ENCODE data around the gene FKBP2. TPM values are rescaled to one million over a fixed set of nuclear protein-coding genes. Genes with fewer than 3 reads are reported as not detected.
A peak's percentile ranks its signal among the peaks of the same experiment; 100 is the strongest.

Gene FKBP2
- total RNA-seq, 2 experiments from 2014 or later = 21.9 to 24.8 TPM

DNA sequence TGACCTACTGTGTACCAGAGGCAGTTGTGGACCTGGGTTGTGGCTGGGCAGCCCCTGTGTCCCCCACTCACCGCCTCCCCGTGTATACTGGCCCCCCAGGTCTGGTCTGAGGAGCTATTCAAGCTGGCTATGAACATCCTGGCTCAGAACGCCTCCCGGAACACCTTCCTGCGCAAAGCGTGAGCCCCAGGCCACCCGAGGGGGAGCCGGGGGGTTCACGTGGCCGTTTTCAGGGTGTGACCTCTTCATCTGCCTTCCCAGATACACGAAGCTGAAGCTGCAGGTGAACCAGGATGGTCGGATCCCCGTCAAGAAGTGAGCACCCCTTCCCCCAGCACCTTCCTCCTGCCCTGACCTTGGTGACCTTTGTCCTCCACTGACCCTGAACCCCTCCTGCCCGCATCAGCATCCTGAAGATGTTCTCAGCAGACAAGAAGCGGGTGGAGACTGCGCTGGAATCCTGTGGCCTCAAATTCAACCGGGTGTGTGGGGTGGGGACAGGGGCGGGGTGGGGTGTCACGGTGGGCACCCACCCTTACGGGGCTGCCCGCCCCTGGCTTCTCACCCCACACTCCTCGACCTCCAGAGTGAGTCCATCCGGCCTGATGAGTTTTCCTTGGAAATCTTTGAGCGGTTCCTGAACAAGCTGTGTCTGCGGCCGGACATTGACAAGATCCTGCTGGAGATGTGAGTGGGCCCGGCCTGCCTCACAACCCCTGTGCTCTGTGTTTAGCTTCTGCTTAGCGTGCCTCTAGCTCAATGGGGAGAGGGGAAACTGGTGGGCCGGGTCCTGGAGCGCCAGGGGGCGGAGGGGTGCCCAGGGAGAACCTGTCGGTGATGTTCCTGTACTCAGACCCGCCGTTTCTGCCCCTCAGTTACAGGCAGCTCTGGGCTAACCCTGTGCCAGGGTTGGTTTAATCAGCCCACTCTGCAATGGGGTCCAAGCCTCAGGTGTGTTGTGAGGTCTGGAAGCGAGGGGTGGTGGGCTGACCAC, 14.5 kb downstream of the FKBP2 start:
- no peak for DNase-seq
- no peaks in the 10 kb centered on the region for H3K9me3 Mint-ChIP-seq
- ChIA-PET CTCF (interaction anchor here (0.9 to 3.5 kb wide), 8 partner anchors 9 to 52 kb away, joined by 3 to 14 read pairs (median 4); partner anchors contain the start of gene FKBP2), POLR2A (no interaction called here)
- no peaks in the 10 kb centered on the region for H3K27me3 Mint-ChIP-seq
- H3K36me3 Mint-ChIP-seq (ENCODE audit: low read depth) = peaks cover 10% of the 10 kb centered on the region
- H3K27ac Mint-ChIP-seq = no peak overlapping the region
- peaks cover 17% of the 10 kb centered on the region for H3K4me1 Mint-ChIP-seq
- no peak overlapping the region for H3K4me3 Mint-ChIP-seq

DNA sequence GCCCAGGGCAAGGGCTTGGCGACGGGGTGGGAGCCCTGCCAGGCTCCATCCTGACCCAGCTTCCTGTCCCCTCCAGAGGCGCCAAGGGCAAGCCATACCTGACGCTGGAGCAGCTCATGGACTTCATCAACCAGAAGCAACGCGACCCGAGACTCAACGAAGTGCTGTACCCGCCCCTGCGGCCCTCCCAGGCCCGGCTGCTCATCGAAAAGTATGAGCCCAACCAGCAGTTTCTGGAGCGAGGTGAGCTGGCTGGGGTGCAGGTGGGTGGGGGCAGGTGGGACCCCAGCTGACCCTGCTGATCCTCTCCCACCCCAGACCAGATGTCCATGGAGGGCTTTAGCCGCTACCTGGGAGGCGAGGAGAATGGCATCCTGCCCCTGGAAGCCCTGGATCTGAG, 15.4 kb downstream of the FKBP2 start:
- no peak overlapping the region for H3K27ac Mint-ChIP-seq
- no peaks in the 10 kb centered on the region for H3K9me3 Mint-ChIP-seq
- DNase-seq = no peak
- no peaks in the 10 kb centered on the region for H3K27me3 Mint-ChIP-seq
- ChIA-PET POLR2A (no interaction called here), CTCF (interaction anchor here (1.4 to 3.5 kb wide), 5 partner anchors 8 to 52 kb away, joined by 3 to 14 read pairs (median 4); partner anchors contain the start of gene FKBP2)
- peaks cover 15% of the 10 kb centered on the region for H3K4me1 Mint-ChIP-seq
- peaks cover 10% of the 10 kb centered on the region for H3K36me3 Mint-ChIP-seq (ENCODE audit: low read depth)
- no peak overlapping the region for H3K4me3 Mint-ChIP-seq

DNA sequence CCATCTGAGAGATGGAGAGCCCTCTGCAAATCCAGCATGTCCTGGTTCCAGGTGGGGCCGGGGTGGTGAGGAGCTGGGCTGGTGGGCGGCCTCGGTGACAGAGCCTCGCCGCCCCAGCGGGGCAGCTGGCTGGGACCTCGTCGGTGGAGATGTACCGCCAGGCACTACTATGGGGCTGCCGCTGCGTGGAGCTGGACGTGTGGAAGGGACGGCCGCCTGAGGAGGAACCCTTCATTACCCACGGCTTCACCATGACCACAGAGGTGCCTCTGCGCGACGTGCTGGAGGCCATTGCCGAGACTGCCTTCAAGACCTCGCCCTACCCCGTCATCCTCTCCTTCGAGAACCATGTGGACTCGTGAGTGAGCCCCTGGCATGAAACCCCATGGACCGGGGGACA, 17.5 kb downstream of the FKBP2 start:
- H3K9me3 Mint-ChIP-seq = no peaks in the 10 kb centered on the region
- H3K36me3 Mint-ChIP-seq (ENCODE audit: low read depth) = peaks cover 12% of the 10 kb centered on the region
- ChIA-PET POLR2A (no interaction called here), CTCF (interaction anchor here (1.0 to 1.3 kb wide), 2 partner anchors 12 to 59 kb away, joined by 3 to 4 read pairs; partner anchors contain the start of genes PPP1R14B and PRDX5)
- DNase-seq = no peak
- H3K4me3 Mint-ChIP-seq = no peak overlapping the region
- H3K27me3 Mint-ChIP-seq = no peaks in the 10 kb centered on the region
- H3K4me1 Mint-ChIP-seq = peaks cover 8% of the 10 kb centered on the region
- H3K27ac Mint-ChIP-seq = no peak overlapping the region

DNA sequence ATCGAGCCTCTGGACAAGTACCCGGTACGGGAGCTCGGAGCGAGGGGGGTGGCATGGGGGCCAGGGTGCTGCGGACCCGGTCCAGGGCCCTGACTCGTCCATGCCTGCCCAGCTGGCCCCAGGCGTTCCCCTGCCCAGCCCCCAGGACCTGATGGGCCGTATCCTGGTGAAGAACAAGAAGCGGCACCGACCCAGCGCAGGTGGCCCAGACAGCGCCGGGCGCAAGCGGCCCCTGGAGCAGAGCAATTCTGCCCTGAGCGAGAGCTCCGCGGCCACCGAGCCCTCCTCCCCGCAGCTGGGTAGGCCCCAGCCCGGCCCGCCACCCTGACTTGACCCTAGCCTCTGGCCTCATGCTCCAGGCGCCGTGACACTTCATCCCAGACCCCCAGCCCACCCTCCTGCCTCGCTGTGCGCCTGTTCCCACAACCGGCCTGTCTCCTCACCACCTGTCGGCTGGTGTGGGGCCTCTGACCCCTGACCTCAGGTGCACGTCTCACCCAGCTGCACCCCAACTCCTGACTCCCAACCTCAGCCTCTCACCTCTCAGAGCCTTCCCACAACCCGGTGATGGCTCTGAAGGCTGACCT, 18.1 kb downstream of the FKBP2 start:
- DNase-seq = no peak
- Mint-ChIP-seq H3K9me3 (no peaks in the 10 kb centered on the region), H3K27ac (no peak overlapping the region), H3K4me1 (peaks cover 8% of the 10 kb centered on the region), H3K4me3 (no peak overlapping the region), H3K36me3 (ENCODE audit: low read depth) (peaks cover 12% of the 10 kb centered on the region), H3K27me3 (no peaks in the 10 kb centered on the region)
- POLR2A ChIA-PET = no interaction called here
- CTCF ChIA-PET = interaction anchor here (1.0 to 1.5 kb wide), 3 partner anchors 13 to 59 kb away, joined by 3 to 4 read pairs (median 3); partner anchors contain the start of gene PRDX5

DNA sequence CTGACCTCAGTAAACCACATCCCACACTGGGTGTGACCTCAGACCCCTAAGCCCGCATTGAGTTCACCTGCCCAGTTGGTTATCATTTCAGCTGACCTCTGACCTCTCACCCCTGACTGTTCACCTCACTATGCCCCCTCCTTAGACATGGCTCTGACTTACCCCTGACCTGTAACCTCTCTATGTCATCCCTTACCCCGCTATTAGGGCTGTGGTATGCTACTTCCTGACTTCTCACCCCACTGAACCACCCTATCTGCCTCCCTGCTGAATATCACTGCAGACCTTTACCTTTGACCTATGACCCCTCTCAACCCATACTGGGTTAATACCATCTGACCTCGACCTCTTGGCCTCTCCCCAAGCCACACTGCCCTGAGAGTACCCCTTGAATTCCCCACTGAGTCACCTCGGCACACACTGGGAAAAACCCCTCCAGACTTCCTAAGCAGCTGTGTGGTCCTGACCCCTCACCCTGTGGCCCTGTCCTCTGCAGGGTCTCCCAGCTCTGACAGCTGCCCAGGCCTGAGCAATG, 18.7 kb downstream of the FKBP2 start:
- H3K4me1 Mint-ChIP-seq = peaks cover 8% of the 10 kb centered on the region
- ChIA-PET CTCF (interaction anchor here (1.0 to 1.5 kb wide), 2 partner anchors 12 to 52 kb away, joined by 3 to 4 read pairs; no protein-coding TSS in a partner anchor), POLR2A (no interaction called here)
- no peak for DNase-seq
- peaks cover 12% of the 10 kb centered on the region for H3K36me3 Mint-ChIP-seq (ENCODE audit: low read depth)
- H3K4me3 Mint-ChIP-seq = no peak overlapping the region
- no peaks in the 10 kb centered on the region for H3K27me3 Mint-ChIP-seq
- no peak overlapping the region for H3K27ac Mint-ChIP-seq
- no peaks in the 10 kb centered on the region for H3K9me3 Mint-ChIP-seq

DNA sequence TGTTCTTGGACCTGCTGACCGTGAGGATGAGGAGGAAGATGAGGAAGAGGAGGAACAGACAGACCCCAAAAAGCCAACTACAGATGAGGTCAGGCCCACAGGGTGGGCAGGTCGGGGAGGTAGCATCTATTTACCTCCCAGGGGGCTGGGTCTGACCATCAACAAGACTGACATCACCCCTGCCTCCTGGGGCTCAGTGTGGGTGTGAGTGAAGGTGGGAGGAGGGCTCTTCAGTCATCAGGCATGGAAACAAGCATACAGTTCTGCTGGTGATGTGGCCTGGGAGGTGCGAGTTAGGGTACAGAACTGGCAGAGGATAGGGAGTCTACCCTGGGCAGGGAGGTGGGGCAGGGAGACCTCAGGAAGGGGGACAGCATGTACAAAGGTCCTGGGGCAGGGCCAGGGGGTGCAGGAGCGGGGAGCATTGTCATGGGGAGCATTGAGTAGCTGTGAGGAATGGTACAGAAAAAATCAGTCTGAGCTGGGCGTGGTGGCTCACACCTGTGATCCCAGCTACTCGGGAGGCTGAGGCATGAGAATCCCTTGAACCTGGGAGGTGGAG, 19.3 kb downstream of the FKBP2 start:
- H3K27ac Mint-ChIP-seq = peak overlapping the region; percentile 62
- no peaks in the 10 kb centered on the region for H3K27me3 Mint-ChIP-seq
- DNase-seq = no peak
- no peak overlapping the region for H3K4me3 Mint-ChIP-seq
- peaks cover 8% of the 10 kb centered on the region for H3K4me1 Mint-ChIP-seq
- ChIA-PET CTCF (interaction anchor here (1.5 to 12.3 kb wide), 3 partner anchors 9 to 13 kb away, joined by 3 to 162 read pairs (median 5); partner anchors contain the start of genes PLCB3 and PPP1R14B), POLR2A (no interaction called here)
- H3K9me3 Mint-ChIP-seq = no peaks in the 10 kb centered on the region
- H3K36me3 Mint-ChIP-seq (ENCODE audit: low read depth) = peaks cover 12% of the 10 kb centered on the region

DNA sequence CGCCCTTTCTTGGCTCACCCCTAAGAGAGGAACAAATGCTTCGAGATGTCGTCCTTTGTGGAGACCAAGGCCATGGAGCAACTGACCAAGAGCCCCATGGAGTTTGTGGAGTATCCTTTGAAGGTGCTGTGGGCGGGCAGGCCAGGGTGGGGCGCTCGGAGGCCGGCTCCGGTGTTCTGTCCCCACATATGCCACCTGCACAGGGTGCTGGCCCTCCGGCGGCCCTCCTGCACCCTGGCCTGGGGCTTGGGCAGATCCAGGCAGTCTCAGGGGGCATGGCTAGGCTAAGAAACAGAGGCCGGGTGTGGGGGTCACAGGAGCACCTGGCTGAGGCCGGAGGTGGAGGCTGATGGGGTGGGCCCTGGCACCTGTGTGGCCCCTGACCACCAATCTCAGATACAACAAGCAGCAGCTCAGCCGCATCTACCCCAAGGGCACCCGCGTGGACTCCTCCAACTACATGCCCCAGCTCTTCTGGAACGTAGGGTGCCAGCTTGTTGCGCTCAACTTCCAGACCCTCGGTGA, 20.7 kb downstream of the FKBP2 start:
- DNase-seq = no peak
- peaks cover 8% of the 10 kb centered on the region for H3K4me1 Mint-ChIP-seq
- no peak overlapping the region for H3K4me3 Mint-ChIP-seq
- H3K9me3 Mint-ChIP-seq = no peaks in the 10 kb centered on the region
- H3K36me3 Mint-ChIP-seq (ENCODE audit: low read depth) = peaks cover 12% of the 10 kb centered on the region
- ChIA-PET POLR2A (interaction anchor here (0.6 kb wide), 1 partner anchor 503 kb away, joined by 3 read pairs; no protein-coding TSS in a partner anchor), CTCF (interaction anchor here (1.7 to 12.3 kb wide), 2 partner anchors 8 to 14 kb away, joined by 5 to 162 read pairs; partner anchors contain the start of genes PLCB3 and PPP1R14B)
- H3K27ac Mint-ChIP-seq = no peak overlapping the region
- no peaks in the 10 kb centered on the region for H3K27me3 Mint-ChIP-seq

DNA sequence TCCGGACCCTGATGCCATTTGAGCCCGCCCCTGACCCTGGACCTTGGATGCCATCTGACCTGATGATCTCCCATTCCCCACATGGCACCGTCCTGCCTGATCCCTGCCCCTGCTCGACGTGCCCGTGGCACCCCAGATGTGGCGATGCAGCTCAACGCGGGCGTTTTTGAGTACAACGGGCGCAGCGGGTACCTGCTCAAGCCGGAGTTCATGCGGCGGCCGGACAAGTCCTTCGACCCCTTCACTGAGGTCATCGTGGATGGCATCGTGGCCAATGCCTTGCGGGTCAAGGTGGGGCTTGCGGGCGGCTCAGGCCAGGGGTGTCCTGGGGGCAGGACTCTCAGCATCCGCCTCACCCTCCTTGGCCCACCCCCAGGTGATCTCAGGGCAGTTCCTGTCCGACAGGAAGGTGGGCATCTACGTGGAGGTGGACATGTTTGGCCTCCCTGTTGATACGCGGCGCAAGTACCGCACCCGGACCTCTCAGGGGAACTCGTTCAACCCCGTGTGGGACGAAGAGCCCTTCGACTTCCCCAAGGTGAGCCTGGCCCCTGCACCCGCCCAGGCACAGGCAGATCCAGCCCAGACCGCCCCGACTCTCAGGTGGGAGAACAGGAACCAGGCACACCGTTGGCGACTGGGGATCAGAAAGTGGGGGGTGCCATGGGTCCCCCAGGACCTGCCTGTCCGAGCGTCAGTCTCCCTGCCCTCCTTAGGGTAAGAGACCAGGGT, 21.5 kb downstream of the FKBP2 start:
- H3K4me1 Mint-ChIP-seq = peaks cover 9% of the 10 kb centered on the region
- no peak for DNase-seq
- H3K36me3 Mint-ChIP-seq (ENCODE audit: low read depth) = peaks cover 12% of the 10 kb centered on the region
- CTCF ChIA-PET = interaction anchor here (1.1 to 12.3 kb wide), 2 partner anchors 15 kb away, joined by 3 to 162 read pairs; partner anchors contain the start of genes PLCB3 and PPP1R14B
- H3K9me3 Mint-ChIP-seq = no peaks in the 10 kb centered on the region
- H3K27ac Mint-ChIP-seq = peak overlapping the region; percentile 28
- POLR2A ChIA-PET = interaction anchor here (0.6 kb wide), 1 partner anchor 16 kb away, joined by 3 read pairs; no protein-coding TSS in a partner anchor
- H3K4me3 Mint-ChIP-seq = no peak overlapping the region
- H3K27me3 Mint-ChIP-seq = no peaks in the 10 kb centered on the region

DNA sequence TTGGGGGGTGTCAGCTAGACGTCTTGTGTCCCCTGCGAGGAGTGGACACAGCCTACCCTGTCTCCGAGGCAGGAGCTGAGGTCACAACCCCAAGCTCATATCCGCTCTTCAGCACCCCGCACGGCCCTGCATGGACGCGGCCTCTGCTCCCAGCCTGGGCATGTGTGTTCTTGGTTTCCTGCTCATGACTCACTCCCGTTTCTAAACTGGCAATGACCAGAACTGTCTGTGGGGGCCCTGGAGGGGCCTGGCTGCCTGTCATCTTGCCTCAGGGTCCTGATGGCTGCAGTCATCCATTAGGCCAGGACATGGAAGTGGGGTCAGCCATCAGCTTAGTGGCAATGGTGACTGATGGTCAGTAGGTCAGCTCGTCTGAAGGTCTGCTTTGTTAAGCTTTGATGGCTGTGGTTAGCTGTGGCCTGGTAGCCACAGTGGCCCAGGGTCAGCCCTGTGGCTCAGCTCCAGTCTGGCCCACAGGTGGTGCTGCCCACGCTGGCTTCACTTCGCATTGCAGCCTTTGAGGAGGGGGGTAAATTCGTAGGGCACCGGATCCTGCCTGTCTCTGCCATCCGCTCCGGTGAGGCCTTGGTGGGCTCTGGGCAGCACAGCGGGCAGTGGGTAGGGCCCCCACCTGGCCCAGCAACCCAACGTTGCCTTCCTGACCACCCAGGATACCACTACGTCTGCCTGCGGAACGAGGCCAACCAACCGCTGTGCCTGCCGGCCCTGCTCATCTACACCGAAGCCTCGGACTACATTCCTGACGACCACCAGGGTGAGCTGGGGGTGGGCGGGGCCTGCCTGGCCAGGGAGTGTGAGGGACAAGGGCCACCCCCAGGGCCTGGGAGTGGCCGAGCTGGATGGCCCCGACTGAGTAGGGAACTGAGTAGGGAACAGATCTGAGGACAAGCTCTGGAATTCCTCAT, 22.4 kb downstream of the FKBP2 start:
- no peak for DNase-seq
- CTCF ChIA-PET = interaction anchor here (0.6 to 12.3 kb wide), 7 partner anchors 9 to 54 kb away, joined by 3 to 162 read pairs (median 3); partner anchors contain the start of genes PLCB3, PPP1R14B and TRMT112
- peaks cover 17% of the 10 kb centered on the region for H3K4me1 Mint-ChIP-seq
- peaks cover 12% of the 10 kb centered on the region for H3K36me3 Mint-ChIP-seq (ENCODE audit: low read depth)
- H3K27ac Mint-ChIP-seq = no peak overlapping the region
- H3K4me3 Mint-ChIP-seq = no peak overlapping the region
- POLR2A ChIA-PET = interaction anchor here (0.6 kb wide), 1 partner anchor 17 kb away, joined by 3 read pairs; no protein-coding TSS in a partner anchor
- no peaks in the 10 kb centered on the region for H3K27me3 Mint-ChIP-seq
- H3K9me3 Mint-ChIP-seq = no peaks in the 10 kb centered on the region

DNA sequence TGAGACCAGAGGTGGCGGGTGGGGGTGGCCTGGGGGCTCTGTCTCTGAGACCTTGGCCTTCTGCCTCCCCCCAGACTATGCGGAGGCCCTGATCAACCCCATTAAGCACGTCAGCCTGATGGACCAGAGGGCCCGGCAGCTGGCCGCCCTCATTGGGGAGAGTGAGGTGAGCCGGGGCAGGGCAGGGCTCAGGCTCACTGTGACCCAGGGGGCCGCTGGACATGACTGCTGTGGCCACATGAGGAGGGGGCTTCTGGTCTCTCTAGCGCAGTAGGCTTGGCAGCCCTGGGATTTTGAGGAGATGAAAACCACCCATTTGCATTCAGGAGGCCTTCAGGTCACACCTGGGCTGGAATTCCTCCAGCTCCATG, 23.0 kb downstream of the FKBP2 start:
- Mint-ChIP-seq H3K4me3 (no peak overlapping the region), H3K36me3 (ENCODE audit: low read depth) (peaks cover 12% of the 10 kb centered on the region), H3K27ac (peak overlapping the region; percentile 50), H3K9me3 (no peaks in the 10 kb centered on the region), H3K4me1 (peaks cover 24% of the 10 kb centered on the region), H3K27me3 (no peaks in the 10 kb centered on the region)
- CTCF ChIA-PET = interaction anchor here (0.6 to 12.3 kb wide), 6 partner anchors 9 to 53 kb away, joined by 3 to 162 read pairs (median 4); partner anchors contain the start of genes PLCB3, PPP1R14B and TRMT112
- DNase-seq = no peak
- POLR2A ChIA-PET = no interaction called here
